KMS-11 (cell line): ENCODE measurements around the gene ABCG5.

ENCODE experiments used
- H2AFZ ChIP-seq: fragments of 200-600 bp; sonication (generic); 2 replicates; pipeline ENCODE4 v1.6.1; 2016; ENCODE audit warnings: antibody characterized with exemption, mixed run types, low read depth
- H3K27ac ChIP-seq: fragments of 200-600 bp; sonication (generic); 2 replicates; pipeline ENCODE4 v1.6.1; 2016; ENCODE audit warnings: mild to moderate bottlenecking, mixed run types
- H3K27me3 ChIP-seq: fragments of 200-600 bp; sonication (generic); 2 replicates; pipeline ENCODE4 v1.6.1; 2017; ENCODE audit warnings: mild to moderate bottlenecking, low read depth, mixed run types, moderate library complexity; ENCODE audit not compliant: insufficient read depth
- H3K36me3 ChIP-seq: fragments of 200-600 bp; sonication (generic); 2 replicates; pipeline ENCODE4 v1.6.1; 2017; ENCODE audit warnings: mild to moderate bottlenecking, mixed run types; ENCODE audit not compliant: insufficient read depth
- H3K4me1 ChIP-seq: fragments of 200-600 bp; sonication (generic); 2 replicates; pipeline ENCODE4 v1.6.1; 2016; ENCODE audit warnings: mild to moderate bottlenecking, low read depth, mixed run types; ENCODE audit not compliant: poor library complexity, severe bottlenecking
- H3K4me2 ChIP-seq: fragments of 200-600 bp; sonication (generic); 2 replicates; pipeline ENCODE4 v1.7.0; 2016; ENCODE audit warnings: mild to moderate bottlenecking, mixed run types
- H3K4me3 ChIP-seq: fragments of 200-600 bp; sonication (generic); IDR thresholded peaks from 2 replicates; pipeline ENCODE4 v1.6.1; 2017; ENCODE audit warnings: low read depth, low read length, mixed read lengths; ENCODE audit not compliant: insufficient read depth
- H3K79me2 ChIP-seq: fragments of 200-600 bp; sonication (generic); 2 replicates; pipeline ENCODE4 v1.6.1; 2016; ENCODE audit warnings: low read depth, mixed run types; ENCODE audit not compliant: insufficient read depth
- H3K9ac ChIP-seq: fragments of 200-600 bp; sonication (generic); 2 replicates; pipeline ENCODE4 v1.6.1; 2016; ENCODE audit warnings: mild to moderate bottlenecking, mixed run types
- H4K20me1 ChIP-seq: fragments of 200-600 bp; sonication (generic); 2 replicates; pipeline ENCODE4 v1.6.1; 2016; ENCODE audit warnings: mild to moderate bottlenecking, mixed run types; ENCODE audit not compliant: insufficient read depth
- TF ChIP-seq, protein P1 (sequence below): fragments of 200-600 bp; sonication (generic); conservative IDR thresholded peaks from 2 replicates; pipeline ENCODE4 v1.6.1; 2017; ENCODE audit warnings: low read depth, mild to moderate bottlenecking, antibody characterized with exemption, low read length, moderate library complexity, mixed read lengths

Gene ABCG5

DNA sequence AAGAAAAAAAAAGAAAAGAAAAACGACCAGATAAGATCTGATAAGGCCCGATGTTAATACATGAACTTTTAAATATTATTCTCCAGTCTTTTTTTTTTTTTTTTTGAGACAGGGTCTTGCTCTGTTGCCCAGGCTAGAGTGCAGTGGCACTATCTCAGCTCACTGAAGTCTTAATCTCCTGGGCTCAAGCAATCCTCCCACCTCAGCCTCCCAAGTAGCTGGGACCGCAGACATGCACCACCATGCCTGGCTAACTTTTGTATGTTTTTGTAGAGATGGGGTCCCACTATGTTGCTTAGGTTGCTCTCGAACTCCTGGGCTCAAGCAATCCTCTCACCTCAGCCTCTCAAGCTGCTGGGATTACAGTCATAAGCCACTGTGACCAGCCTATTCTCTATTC is 1.6 kb downstream of the ABCG5 start:
- no peaks in the 10 kb centered on the region for H3K27me3 ChIP-seq
- no peak overlapping the region for H3K9ac ChIP-seq
- TF ChIP-seq, protein P1, sequence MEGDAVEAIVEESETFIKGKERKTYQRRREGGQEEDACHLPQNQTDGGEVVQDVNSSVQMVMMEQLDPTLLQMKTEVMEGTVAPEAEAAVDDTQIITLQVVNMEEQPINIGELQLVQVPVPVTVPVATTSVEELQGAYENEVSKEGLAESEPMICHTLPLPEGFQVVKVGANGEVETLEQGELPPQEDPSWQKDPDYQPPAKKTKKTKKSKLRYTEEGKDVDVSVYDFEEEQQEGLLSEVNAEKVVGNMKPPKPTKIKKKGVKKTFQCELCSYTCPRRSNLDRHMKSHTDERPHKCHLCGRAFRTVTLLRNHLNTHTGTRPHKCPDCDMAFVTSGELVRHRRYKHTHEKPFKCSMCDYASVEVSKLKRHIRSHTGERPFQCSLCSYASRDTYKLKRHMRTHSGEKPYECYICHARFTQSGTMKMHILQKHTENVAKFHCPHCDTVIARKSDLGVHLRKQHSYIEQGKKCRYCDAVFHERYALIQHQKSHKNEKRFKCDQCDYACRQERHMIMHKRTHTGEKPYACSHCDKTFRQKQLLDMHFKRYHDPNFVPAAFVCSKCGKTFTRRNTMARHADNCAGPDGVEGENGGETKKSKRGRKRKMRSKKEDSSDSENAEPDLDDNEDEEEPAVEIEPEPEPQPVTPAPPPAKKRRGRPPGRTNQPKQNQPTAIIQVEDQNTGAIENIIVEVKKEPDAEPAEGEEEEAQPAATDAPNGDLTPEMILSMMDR = no peak
- H3K79me2 ChIP-seq = no peaks in the 10 kb centered on the region
- no peaks in the 10 kb centered on the region for H3K36me3 ChIP-seq
- no peak overlapping the region for H3K27ac ChIP-seq
- H2AFZ ChIP-seq = no peak overlapping the region
- no peak overlapping the region for H3K4me2 ChIP-seq
- no peaks in the 10 kb centered on the region for H4K20me1 ChIP-seq
- no peaks in the 10 kb centered on the region for H3K4me1 ChIP-seq
- H3K4me3 ChIP-seq = no peak overlapping the region

DNA sequence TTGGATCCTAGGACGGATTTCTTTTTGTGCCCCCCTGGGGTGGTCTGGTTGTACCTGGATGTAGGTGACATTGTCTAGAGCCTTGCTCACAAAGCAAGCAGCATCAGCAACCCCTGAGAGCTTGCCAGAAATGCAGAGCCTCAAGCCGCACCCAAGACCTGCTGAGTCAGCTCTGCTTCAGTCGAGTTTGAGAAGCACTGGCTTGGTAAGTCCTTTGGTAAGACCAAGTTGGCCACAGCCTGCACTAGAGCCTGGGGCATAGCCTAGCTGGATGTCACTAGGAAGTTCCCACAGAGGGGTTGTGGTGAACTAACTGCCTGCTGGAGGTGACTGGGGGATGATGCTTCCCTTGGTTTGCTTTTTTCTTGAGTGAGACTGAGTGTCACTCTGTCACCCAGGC is 6.2 kb downstream of the ABCG5 start:
- Histone ChIP-seq H3K27me3 (no peaks in the 10 kb centered on the region), H3K4me3 (no peak overlapping the region), H2AFZ (no peak overlapping the region), H3K36me3 (no peaks in the 10 kb centered on the region), H3K4me1 (no peaks in the 10 kb centered on the region), H4K20me1 (no peaks in the 10 kb centered on the region), H3K4me2 (no peak overlapping the region), H3K27ac (no peak overlapping the region), H3K9ac (no peak overlapping the region), H3K79me2 (no peaks in the 10 kb centered on the region)
- TF ChIP-seq, protein P1 = no peak

DNA sequence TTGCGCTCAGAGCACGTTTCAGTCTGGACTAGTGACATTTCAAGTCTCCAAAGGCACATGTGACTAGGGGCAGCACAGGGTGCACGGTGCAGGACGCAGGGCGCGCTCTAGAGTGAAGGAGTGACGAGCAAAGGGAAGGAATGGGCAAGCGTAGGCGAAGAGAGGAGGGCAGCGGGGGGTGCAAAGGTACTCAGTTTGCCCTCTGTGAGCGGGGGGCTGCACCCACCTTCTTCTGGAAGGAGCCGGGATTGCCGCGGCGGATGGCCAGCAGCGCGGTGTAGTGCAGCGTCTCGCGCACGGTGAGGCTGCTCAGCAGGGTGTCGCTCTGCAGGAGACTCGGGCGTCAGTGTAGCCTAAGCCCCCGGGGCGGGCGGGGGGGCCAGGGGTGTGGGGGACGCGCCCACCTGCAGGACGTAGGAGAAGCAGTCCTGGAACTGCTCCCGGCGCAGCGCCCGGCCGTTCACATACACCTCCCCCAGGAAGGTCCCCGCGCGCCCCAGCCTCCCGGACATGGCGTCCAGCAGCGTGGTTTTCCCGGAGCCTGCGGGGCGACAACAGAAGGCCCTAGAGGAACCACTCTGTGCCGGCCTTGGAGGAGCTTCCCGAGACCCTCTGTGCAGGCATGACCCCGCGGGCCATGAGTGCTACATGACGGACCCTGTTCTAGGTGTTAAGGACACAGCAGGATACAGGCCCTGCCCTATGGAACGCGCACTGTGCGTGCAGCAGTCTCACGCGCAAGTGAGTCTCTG is 6.9 kb downstream of the ABCG5 start:
- Histone ChIP-seq H3K9ac (no peak overlapping the region), H3K27ac (no peak overlapping the region), H2AFZ (no peak overlapping the region), H4K20me1 (no peaks in the 10 kb centered on the region), H3K4me2 (no peak overlapping the region), H3K27me3 (no peaks in the 10 kb centered on the region), H3K36me3 (no peaks in the 10 kb centered on the region), H3K79me2 (no peaks in the 10 kb centered on the region), H3K4me1 (no peaks in the 10 kb centered on the region), H3K4me3 (no peak overlapping the region)
- TF ChIP-seq, protein P1 = no peak

DNA sequence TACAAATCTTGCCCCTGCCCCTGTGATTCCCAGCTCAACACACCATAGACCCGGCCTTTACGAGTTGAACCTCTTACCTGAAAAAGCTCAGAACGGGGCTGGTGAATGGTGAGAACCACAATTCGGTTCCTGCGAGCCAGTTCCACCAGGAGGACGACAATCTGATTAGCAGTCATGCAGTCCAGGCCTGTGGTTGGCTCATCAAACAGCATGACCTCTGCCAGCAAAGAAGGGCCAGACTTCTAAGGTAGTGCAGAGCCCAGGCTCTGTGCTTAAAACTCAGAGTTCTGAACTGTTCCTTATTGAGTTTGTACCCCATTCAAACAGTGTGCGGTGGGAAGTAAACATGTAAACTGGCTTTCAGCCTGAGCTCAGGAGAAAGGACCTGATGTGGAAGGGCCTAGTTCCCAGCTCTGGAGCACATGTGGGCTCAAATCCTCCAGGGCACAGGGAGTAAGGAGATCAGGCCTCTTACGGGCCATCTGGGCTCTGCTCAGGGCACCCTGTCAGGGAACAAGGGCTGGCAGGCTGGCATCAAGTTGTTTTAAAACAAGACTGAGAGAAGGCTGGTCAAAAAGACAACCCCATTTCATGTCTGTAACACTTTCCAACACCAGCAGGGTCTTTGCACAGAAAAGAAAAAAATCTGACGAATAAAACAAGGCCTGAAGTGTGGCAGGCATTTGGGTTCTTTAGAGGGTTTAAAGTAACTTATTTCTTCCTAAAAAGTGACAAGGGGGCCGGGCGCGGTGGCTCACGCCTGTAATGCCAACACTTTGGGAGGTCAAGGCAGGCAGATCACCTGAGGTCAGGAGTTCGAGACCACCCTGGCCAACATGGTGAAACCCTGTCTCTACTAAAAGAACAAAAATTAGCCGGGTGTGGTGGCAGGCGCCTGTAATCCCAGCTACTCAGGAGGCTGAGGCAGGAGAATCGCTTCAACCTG is 12.1 kb downstream of the ABCG5 start:
- H3K4me3 ChIP-seq = no peak overlapping the region
- H3K27ac ChIP-seq = no peak overlapping the region
- TF ChIP-seq, protein P1 = no peak
- no peak overlapping the region for H2AFZ ChIP-seq
- no peaks in the 10 kb centered on the region for H3K27me3 ChIP-seq
- H3K4me2 ChIP-seq = no peak overlapping the region
- H4K20me1 ChIP-seq = no peaks in the 10 kb centered on the region
- H3K36me3 ChIP-seq = no peaks in the 10 kb centered on the region
- no peaks in the 10 kb centered on the region for H3K4me1 ChIP-seq
- H3K79me2 ChIP-seq = no peaks in the 10 kb centered on the region
- no peak overlapping the region for H3K9ac ChIP-seq
